Neural cell (in vitro differentiated cells): ENCODE results near the gene CLTCL1. TPM values are rescaled to one million over a fixed set of nuclear protein-coding genes. Genes with fewer than 3 reads are reported as not detected.

ENCODE experiments used
- H2AFZ ChIP-seq: fragments of 200-600, 300-800 bp; sonication (generic), shearing (Covaris generic); 2 replicates; pipeline ENCODE4 v1.6.0; 2014; ENCODE audit warnings: low read depth, mild to moderate bottlenecking, antibody characterized with exemption, low read length, moderate library complexity
- H3F3A ChIP-seq: fragments of 200-600 bp; shearing (Covaris generic); 2 replicates; pipeline ENCODE4 v1.6.1; 2016; ENCODE audit warnings: mild to moderate bottlenecking, moderate library complexity, mixed read lengths, antibody characterized with exemption, low read length; ENCODE audit not compliant: insufficient read depth, poor library complexity, severe bottlenecking
- H3K27ac ChIP-seq: fragments of 200-600, 300-800 bp; sonication (generic), shearing (Covaris generic); 2 replicates; pipeline ENCODE4 v1.5.1; 2014; ENCODE audit warnings: mild to moderate bottlenecking, low read length, moderate library complexity
- H3K27me3 ChIP-seq: fragments of 300-800, 200-600 bp; sonication (generic), shearing (Covaris generic); 2 replicates; pipeline ENCODE4 v1.6.0; 2014; ENCODE audit warnings: mild to moderate bottlenecking, low read depth, low read length, moderate library complexity; ENCODE audit not compliant: insufficient read depth
- H3K36me3 ChIP-seq: fragments of 300-800, 200-600 bp; sonication (generic), shearing (Covaris generic); 2 replicates; pipeline ENCODE4 v1.5.1; 2014; ENCODE audit warnings: mild to moderate bottlenecking, antibody characterized with exemption, low read length, moderate library complexity; ENCODE audit not compliant: insufficient read depth
- H3K4me2 ChIP-seq: fragments of 300-800, 200-600 bp; sonication (generic), shearing (Covaris generic); 2 replicates; pipeline ENCODE4 v1.6.0; 2014; ENCODE audit warnings: mild to moderate bottlenecking, low read length
- H3K4me3 ChIP-seq: fragments of 300-800, 200-600 bp; sonication (generic), shearing (Covaris generic); 2 replicates; pipeline ENCODE4 v1.5.1; 2014; ENCODE audit warnings: mild to moderate bottlenecking, low read length, moderate library complexity
- H3K79me2 ChIP-seq: fragments of 200-600 bp; shearing (Covaris generic); replicated peaks from 2 replicates; pipeline ENCODE4 v1.6.0; 2014; ENCODE audit warnings: mild to moderate bottlenecking, low read length, moderate library complexity; ENCODE audit not compliant: insufficient read depth
- H3K9ac ChIP-seq: fragments of 300-800, 200-600 bp; sonication (generic), shearing (Covaris generic); 2 replicates; pipeline ENCODE4 v1.6.1; 2016; ENCODE audit warnings: mild to moderate bottlenecking, low read length, mixed read lengths
- H3K9me2 ChIP-seq: fragments of 200-600 bp; shearing (Covaris generic); 2 replicates; pipeline ENCODE4 v1.6.1; 2016; ENCODE audit warnings: mild to moderate bottlenecking, low read length, mixed read lengths; ENCODE audit not compliant: insufficient read depth
- H3K9me3 ChIP-seq: fragments of 200-600, 300-800 bp; sonication (generic), shearing (Covaris generic); 2 replicates; pipeline ENCODE4 v1.6.1; 2016; ENCODE audit warnings: mild to moderate bottlenecking, mixed run types, low read length, moderate library complexity, mixed read lengths
- H4K20me1 ChIP-seq: fragments of 200-600 bp; shearing (Covaris generic); 2 replicates; pipeline ENCODE4 v1.6.1; 2016; ENCODE audit warnings: mild to moderate bottlenecking, mixed run types; ENCODE audit not compliant: insufficient read depth
- EP300 ChIP-seq: fragments of 450-650 bp; conservative IDR thresholded peaks from 2 replicates; pipeline ENCODE4 v1.6.1; 2014; ENCODE audit warnings: antibody characterized with exemption, mild to moderate bottlenecking, moderate library complexity; ENCODE audit not compliant: poor library complexity, severe bottlenecking
- EZH2 ChIP-seq: fragments of 200-600, 300-800 bp; shearing (Covaris generic), sonication (generic); IDR thresholded peaks from 2 replicates; pipeline ENCODE4 v1.6.1; 2014; ENCODE audit warnings: antibody characterized with exemption, low read length, borderline replicate concordance, mild to moderate bottlenecking; ENCODE audit not compliant: insufficient read depth, poor library complexity, severe bottlenecking
- MXI1 ChIP-seq: fragments of 450-650 bp; conservative IDR thresholded peaks from 2 replicates; pipeline ENCODE4 v1.6.1; 2014; ENCODE audit warnings: antibody characterized with exemption, mild to moderate bottlenecking; ENCODE audit not compliant: poor library complexity, severe bottlenecking
- POLR2AphosphoS5 ChIP-seq: IDR thresholded peaks from 2 replicates; pipeline ENCODE4 v1.6.1; 2012
- RAD21 ChIP-seq: fragments of 450-650 bp; conservative IDR thresholded peaks from 2 replicates; pipeline ENCODE4 v1.6.1; 2014; ENCODE audit warnings: antibody characterized with exemption, mild to moderate bottlenecking, moderate library complexity
- SMC3 ChIP-seq: fragments of 450-650 bp; conservative IDR thresholded peaks from 2 replicates; pipeline ENCODE4 v1.6.1; 2014; ENCODE audit warnings: antibody characterized with exemption, mild to moderate bottlenecking, moderate library complexity; ENCODE audit not compliant: poor library complexity
- TAF1 ChIP-seq: IDR thresholded peaks from 2 replicates; pipeline ENCODE4 v1.6.1; 2012; ENCODE audit warnings: low read depth
- polyA plus RNA-seq: library from polyadenylated mRNA; depleted of rRNA; stranded (reverse); fragments of >200 nt; gene quantifications from 2 replicates; pipeline ENCODE4 v1.2.3, GENCODE V29; 2014
- TF ChIP-seq, protein P1 (sequence below): fragments of 450-650 bp; IDR thresholded peaks from 2 replicates; pipeline ENCODE4 v1.5.1; 2014; ENCODE audit warnings: antibody characterized with exemption, mild to moderate bottlenecking, moderate library complexity; ENCODE audit not compliant: poor library complexity, severe bottlenecking
- TF ChIP-seq, protein P2 (sequence below): IDR thresholded peaks from 2 replicates; pipeline ENCODE4 v1.6.1; 2012; ENCODE audit warnings: borderline replicate concordance

Gene CLTCL1
- polyA plus RNA-seq, 1 donor from 2014 or later = 7.8 TPM

DNA sequence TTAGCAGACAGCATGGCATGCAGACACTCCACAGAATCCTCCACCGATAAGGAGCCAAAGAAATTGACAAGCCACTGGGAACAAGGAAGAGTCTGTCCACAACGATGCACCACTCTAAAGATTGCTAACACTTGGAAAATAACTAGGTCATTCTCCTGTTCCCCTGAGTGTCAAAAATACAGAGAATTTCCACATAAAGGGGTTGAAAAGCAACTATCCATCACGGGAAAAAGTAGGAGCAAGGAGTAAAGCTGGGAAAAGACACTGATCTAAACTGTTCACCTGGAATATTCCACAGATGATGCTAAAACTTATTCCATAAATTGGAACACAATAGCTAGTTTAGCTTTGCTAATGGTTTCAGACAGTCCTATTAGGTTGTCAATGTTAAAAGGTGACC, 66.0 kb downstream of the CLTCL1 start:
- no peaks in the 10 kb centered on the region for H3K27me3 ChIP-seq
- H3K9me3 ChIP-seq = no peaks in the 10 kb centered on the region
- H2AFZ ChIP-seq = no peak overlapping the region
- H3F3A ChIP-seq = no peaks in the 10 kb centered on the region
- TF ChIP-seq, protein P1, sequence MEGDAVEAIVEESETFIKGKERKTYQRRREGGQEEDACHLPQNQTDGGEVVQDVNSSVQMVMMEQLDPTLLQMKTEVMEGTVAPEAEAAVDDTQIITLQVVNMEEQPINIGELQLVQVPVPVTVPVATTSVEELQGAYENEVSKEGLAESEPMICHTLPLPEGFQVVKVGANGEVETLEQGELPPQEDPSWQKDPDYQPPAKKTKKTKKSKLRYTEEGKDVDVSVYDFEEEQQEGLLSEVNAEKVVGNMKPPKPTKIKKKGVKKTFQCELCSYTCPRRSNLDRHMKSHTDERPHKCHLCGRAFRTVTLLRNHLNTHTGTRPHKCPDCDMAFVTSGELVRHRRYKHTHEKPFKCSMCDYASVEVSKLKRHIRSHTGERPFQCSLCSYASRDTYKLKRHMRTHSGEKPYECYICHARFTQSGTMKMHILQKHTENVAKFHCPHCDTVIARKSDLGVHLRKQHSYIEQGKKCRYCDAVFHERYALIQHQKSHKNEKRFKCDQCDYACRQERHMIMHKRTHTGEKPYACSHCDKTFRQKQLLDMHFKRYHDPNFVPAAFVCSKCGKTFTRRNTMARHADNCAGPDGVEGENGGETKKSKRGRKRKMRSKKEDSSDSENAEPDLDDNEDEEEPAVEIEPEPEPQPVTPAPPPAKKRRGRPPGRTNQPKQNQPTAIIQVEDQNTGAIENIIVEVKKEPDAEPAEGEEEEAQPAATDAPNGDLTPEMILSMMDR = no peak
- no peak for TF ChIP-seq POLR2AphosphoS5
- TF ChIP-seq TAF1 = no peak
- no peak for TF ChIP-seq EP300
- no peak for TF ChIP-seq EZH2
- TF ChIP-seq, protein P2, sequence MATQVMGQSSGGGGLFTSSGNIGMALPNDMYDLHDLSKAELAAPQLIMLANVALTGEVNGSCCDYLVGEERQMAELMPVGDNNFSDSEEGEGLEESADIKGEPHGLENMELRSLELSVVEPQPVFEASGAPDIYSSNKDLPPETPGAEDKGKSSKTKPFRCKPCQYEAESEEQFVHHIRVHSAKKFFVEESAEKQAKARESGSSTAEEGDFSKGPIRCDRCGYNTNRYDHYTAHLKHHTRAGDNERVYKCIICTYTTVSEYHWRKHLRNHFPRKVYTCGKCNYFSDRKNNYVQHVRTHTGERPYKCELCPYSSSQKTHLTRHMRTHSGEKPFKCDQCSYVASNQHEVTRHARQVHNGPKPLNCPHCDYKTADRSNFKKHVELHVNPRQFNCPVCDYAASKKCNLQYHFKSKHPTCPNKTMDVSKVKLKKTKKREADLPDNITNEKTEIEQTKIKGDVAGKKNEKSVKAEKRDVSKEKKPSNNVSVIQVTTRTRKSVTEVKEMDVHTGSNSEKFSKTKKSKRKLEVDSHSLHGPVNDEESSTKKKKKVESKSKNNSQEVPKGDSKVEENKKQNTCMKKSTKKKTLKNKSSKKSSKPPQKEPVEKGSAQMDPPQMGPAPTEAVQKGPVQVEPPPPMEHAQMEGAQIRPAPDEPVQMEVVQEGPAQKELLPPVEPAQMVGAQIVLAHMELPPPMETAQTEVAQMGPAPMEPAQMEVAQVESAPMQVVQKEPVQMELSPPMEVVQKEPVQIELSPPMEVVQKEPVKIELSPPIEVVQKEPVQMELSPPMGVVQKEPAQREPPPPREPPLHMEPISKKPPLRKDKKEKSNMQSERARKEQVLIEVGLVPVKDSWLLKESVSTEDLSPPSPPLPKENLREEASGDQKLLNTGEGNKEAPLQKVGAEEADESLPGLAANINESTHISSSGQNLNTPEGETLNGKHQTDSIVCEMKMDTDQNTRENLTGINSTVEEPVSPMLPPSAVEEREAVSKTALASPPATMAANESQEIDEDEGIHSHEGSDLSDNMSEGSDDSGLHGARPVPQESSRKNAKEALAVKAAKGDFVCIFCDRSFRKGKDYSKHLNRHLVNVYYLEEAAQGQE = no peak
- TF ChIP-seq SMC3 = no peak
- no peak for TF ChIP-seq RAD21
- TF ChIP-seq MXI1 = no peak
- no peak overlapping the region for H3K4me2 ChIP-seq
- H3K36me3 ChIP-seq = no peaks in the 10 kb centered on the region
- no peaks in the 10 kb centered on the region for H4K20me1 ChIP-seq
- no peak overlapping the region for H3K4me3 ChIP-seq
- H3K9ac ChIP-seq = no peak overlapping the region
- H3K9me2 ChIP-seq = no peaks in the 10 kb centered on the region
- H3K79me2 ChIP-seq = no peaks in the 10 kb centered on the region
- no peak overlapping the region for H3K27ac ChIP-seq

DNA sequence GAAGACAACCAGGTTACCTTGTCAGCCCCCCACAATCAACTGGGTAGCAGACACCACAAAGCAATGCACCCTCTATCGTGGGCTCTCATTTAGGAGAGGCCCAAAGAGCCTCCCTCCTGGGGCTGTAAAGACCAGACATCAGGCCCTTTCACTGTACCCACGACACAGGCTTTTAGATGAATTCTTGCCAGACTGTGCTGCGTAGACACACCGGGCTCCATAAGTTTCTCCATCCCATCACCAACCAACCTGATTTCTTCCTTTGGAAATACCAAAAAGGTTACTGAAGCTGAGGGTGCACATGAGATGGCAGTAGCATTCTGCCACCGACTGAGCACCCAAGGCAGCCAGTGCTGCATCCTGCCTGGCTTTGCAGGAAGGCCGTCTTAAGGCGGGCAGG, 66.5 kb downstream of the CLTCL1 start:
- TF ChIP-seq EZH2 = no peak
- TF ChIP-seq, protein P1 = no peak
- TF ChIP-seq SMC3 = no peak
- no peak for TF ChIP-seq POLR2AphosphoS5
- TF ChIP-seq, protein P2 = no peak
- TF ChIP-seq MXI1 = no peak
- no peak for TF ChIP-seq TAF1
- no peak for TF ChIP-seq RAD21
- no peak for TF ChIP-seq EP300
- Histone ChIP-seq H3K36me3 (no peaks in the 10 kb centered on the region), H3K9ac (no peak overlapping the region), H4K20me1 (no peaks in the 10 kb centered on the region), H3K4me2 (no peak overlapping the region), H3K27ac (no peak overlapping the region), H3K4me3 (no peak overlapping the region), H3K27me3 (no peaks in the 10 kb centered on the region), H2AFZ (no peak overlapping the region), H3F3A (no peaks in the 10 kb centered on the region), H3K79me2 (no peaks in the 10 kb centered on the region), H3K9me2 (no peaks in the 10 kb centered on the region), H3K9me3 (no peaks in the 10 kb centered on the region)
